ENCODE data around the gene NOP14. TPM values are rescaled to one million over a fixed set of nuclear protein-coding genes. Genes with fewer than 3 reads are reported as not detected.
"Not testable (repeated sequence)": the region's sequence is repeated elsewhere in the genome, so short reads cannot be mapped to it uniquely, and the experiment has no call there.

The NOP14 gene
- total RNA-seq, 4 donors from 2014 or later = 16.7 to 21.1 (median 18.8) TPM

GRCh38 chr4:2946812-2947600 lies 16.2 kb downstream of the NOP14 start:
- 92% methylated on average over 19 of the region's 19 CpGs for WGBS
- no peaks in the 10 kb centered on the region for H3K4me1 ChIP-seq
- TF ChIP-seq CTCF (IDR thresholded peaks at IDR 0.05) = no peak
- TF ChIP-seq POLR2A (IDR thresholded peaks at IDR 0.05; ENCODE audit: low read depth) = no peak
- no peak for TF ChIP-seq POLR2AphosphoS5 (IDR thresholded peaks at IDR 0.05)
- no peak for TF ChIP-seq EP300 (IDR thresholded peaks at IDR 0.05)
- DNase-seq (ENCODE audit: extremely low spot score) = no peak
- no peak overlapping the region for H3K4me3 ChIP-seq
- no peak overlapping the region for H3K27ac ChIP-seq (replicated peaks in 1 of 4)
- H3K27me3 ChIP-seq = no peaks in the 10 kb centered on the region
- intact Hi-C loops (cut with DNase I) = no loop called here
- H3K36me3 ChIP-seq = peaks cover 74 to 100% (median 100%) of the 10 kb centered on the region in 4 donors
- H3K9me3 ChIP-seq = no peaks in the 10 kb centered on the region

DNA sequence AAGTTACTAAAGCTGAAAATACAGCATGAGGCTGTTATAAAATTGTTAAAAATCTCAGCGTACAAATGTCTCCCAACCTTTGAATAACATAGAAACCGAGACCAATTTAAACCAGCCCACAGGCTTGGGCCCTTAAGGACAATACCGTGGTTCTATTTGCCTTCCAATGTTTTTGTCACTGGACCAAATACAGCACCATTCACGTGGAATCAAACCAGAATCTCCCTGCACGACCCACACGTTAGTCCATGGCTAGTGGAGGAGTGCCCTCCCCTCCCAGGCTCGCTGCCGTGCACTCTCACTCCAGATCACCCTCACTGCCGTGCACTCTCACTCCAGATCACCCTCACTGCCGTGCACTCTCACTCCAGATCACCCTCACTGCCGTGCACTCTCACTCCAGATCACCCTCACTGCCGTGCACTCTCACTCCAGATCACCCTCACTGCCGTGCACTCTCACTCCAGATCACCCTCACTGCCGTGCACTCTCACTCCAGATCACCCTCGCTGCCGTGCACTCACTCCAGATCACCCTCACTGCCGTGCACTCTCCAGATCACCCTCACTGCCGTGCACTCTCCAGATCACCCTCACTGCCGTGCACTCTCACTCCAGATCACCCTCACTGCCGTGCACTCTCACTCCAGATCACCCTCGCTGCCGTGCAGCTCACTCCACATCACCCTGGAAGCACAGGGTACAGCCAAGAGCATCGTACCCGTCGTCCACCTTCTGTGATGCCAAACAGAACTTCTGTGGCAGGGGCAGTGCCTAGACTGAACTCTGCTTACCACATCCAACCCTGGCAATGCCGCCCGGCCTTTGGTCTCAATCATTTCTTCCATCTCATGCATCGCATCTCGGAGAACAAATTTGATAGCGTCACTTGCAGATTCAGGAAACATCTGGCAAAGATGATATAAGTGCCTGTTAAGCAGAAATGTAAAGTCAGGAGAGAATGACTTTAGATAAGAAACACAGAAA lies 17.3 kb downstream of the NOP14 start:
- H3K27me3 ChIP-seq; H3K9me3 ChIP-seq; H3K4me3 ChIP-seq; H3K4me1 ChIP-seq; H3K27ac ChIP-seq (replicated peaks in 1 of 4); DNase-seq (ENCODE audit: extremely low spot score); intact Hi-C loops (cut with DNase I): not testable (repeated sequence)
- WGBS = 90% methylated on average over 23 of the region's 30 CpGs
- H3K36me3 ChIP-seq = peaks cover 74 to 100% (median 100%) of the 10 kb centered on the region in 4 donors

DNA sequence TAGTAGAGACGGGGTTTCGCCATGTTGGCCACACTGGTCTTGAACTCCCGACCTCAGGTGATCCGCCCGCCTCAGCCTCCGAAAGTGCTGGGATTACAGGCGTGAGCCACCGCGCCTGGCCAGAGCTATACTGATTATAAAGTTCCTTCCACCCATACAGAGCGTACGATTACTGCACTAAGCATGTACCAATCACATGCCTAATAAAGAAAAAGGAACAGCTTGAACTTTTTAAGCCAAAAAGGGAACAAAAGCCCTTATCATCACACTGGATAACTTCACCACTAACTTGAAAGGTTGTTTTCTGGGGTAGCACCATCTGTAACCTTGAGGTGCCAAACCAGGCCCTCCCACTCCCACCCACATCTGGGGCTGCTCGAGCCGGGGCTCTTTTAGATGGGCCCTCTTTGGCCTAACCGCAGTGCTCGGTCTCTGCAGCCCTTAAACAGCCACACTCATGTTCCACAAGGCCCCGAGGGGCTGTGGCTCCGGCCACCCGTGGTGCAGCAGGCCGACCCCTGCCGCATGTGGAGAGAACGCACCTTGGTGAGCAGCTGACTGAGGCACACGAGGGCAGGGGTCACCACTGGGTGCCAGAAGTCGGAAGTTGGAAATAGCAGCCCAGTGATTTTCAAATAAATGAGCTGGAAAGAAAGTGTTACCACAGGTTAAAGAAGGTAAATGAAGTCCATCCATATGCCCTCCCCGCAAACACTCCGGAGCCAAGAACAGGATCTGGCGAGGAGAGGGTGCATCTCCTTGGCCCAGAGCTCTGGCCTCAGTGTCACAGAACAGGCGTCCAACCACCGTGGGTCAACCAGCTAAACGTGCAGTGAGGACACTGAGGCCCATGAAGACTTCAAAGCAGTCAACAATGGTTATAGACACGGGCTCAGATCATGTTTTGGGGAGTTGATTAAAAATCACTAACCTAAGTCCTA lies 18.4 kb downstream of the NOP14 start:
- 88% methylated on average over 23 of the region's 30 CpGs for WGBS
- TF ChIP-seq POLR2A (IDR thresholded peaks at IDR 0.05; ENCODE audit: low read depth) (no peak), POLR2AphosphoS5 (IDR thresholded peaks at IDR 0.05) (no peak), EP300 (IDR thresholded peaks at IDR 0.05) (no peak), CTCF (IDR thresholded peaks at IDR 0.05) (no peak)
- Histone ChIP-seq H3K4me3 (no peak overlapping the region), H3K27me3 (no peaks in the 10 kb centered on the region), H3K4me1 (no peaks in the 10 kb centered on the region), H3K27ac (replicated peaks in 1 of 4) (no peak overlapping the region), H3K9me3 (no peaks in the 10 kb centered on the region), H3K36me3 (peaks cover 74 to 100% (median 100%) of the 10 kb centered on the region in 4 donors)
- intact Hi-C loops (cut with DNase I) = no loop called here
- no peak for DNase-seq (ENCODE audit: extremely low spot score)

- DNase-seq (ENCODE audit: extremely low spot score) = no peak
- H3K36me3 ChIP-seq = peaks cover 73 to 100% (median 100%) of the 10 kb centered on the region in 4 donors
- WGBS = 91% methylated on average over 11 of the region's 11 CpGs
- TF ChIP-seq POLR2A (IDR thresholded peaks at IDR 0.05; ENCODE audit: low read depth) (no peak), EP300 (IDR thresholded peaks at IDR 0.05) (no peak), POLR2AphosphoS5 (IDR thresholded peaks at IDR 0.05) (no peak), CTCF (IDR thresholded peaks at IDR 0.05) (no peak)
- no peak overlapping the region for H3K27ac ChIP-seq (replicated peaks in 1 of 4)
- no peaks in the 10 kb centered on the region for H3K4me1 ChIP-seq
- H3K27me3 ChIP-seq = no peaks in the 10 kb centered on the region
- no peak overlapping the region for H3K4me3 ChIP-seq
- H3K9me3 ChIP-seq = no peaks in the 10 kb centered on the region
- intact Hi-C loops (cut with DNase I) = no loop called here
Observed at GRCh38 chr4:2944091-2944482, 19.1 kb downstream of the NOP14 start.
